HepG2 (cell line): ENCODE measurements around the gene CHST6. TPM values are rescaled to one million over a fixed set of nuclear protein-coding genes. Genes with fewer than 3 reads are reported as not detected.

Source experiments
- AHDC1 ChIP-seq: sonication (generic); formaldehyde crosslinking; IDR thresholded peaks from 2 replicates; pipeline ENCODE4 v1.5.1; 2020; ENCODE audit warnings: mild to moderate bottlenecking, missing genetic modification reagents, borderline replicate concordance
- ARNT2 ChIP-seq: sonication (generic); formaldehyde crosslinking; IDR thresholded peaks from 2 replicates; pipeline ENCODE4 v1.8.0; 2022; ENCODE audit warnings: mild to moderate bottlenecking, low read depth, missing genetic modification reagents, moderate library complexity
- BATF2 ChIP-seq: sonication (generic); formaldehyde crosslinking; IDR thresholded peaks from 2 replicates; pipeline ENCODE4 v1.8.0; 2022; ENCODE audit warnings: mild to moderate bottlenecking, missing genetic modification reagents, moderate library complexity
- JDP2 ChIP-seq: sonication (generic); formaldehyde crosslinking; IDR thresholded peaks from 2 replicates; pipeline ENCODE4 v1.8.1; 2022; ENCODE audit warnings: missing genetic modification reagents, borderline replicate concordance
- KDM6A ChIP-seq: IDR thresholded peaks from 2 replicates; pipeline ENCODE4 v1.6.1; 2016; ENCODE audit warnings: low read depth
- KLF12 ChIP-seq: sonication (generic); formaldehyde crosslinking; IDR thresholded peaks from 2 replicates; pipeline ENCODE4 v1.4.0; 2020; ENCODE audit warnings: missing genetic modification reagents, borderline replicate concordance
- MAFG ChIP-seq: sonication (generic); formaldehyde crosslinking; IDR thresholded peaks from 2 replicates; pipeline ENCODE4 v1.5.1; 2020; ENCODE audit warnings: mild to moderate bottlenecking, missing genetic modification reagents
- MXI1 ChIP-seq: IDR thresholded peaks from 3 replicates; pipeline ENCODE4 v1.6.1; 2012; ENCODE audit warnings: low read depth, low read length, inconsistent platforms, borderline replicate concordance
- NCOA2 ChIP-seq: sonication (generic); formaldehyde crosslinking; IDR thresholded peaks from 2 replicates; pipeline ENCODE4 v1.8.0; 2022; ENCODE audit warnings: inconsistent platforms
- PLSCR1 ChIP-seq: sonication (generic); formaldehyde crosslinking; IDR thresholded peaks from 2 replicates; pipeline ENCODE4 v1.5.0; 2020; ENCODE audit warnings: missing genetic modification reagents, mild to moderate bottlenecking, borderline replicate concordance
- SMYD3 ChIP-seq: sonication (generic); formaldehyde crosslinking; IDR thresholded peaks from 2 replicates; pipeline ENCODE4 v1.8.1; 2023; ENCODE audit warnings: mild to moderate bottlenecking, missing genetic modification reagents
- ZBTB21 ChIP-seq: sonication (generic); formaldehyde crosslinking; IDR thresholded peaks from 2 replicates; pipeline ENCODE4 v1.4.0; 2020; ENCODE audit warnings: missing genetic modification reagents
- ZHX2 ChIP-seq, 2 experiments: sonication (generic) in 1 of 2; formaldehyde crosslinking in 1 of 2; IDR thresholded peaks; 2 replicates each; pipeline versions ENCODE4 v1.6.1 to v1.9.0; 2014 to 2022; ENCODE audit warnings: antibody characterized with exemption in 1 of 2, borderline replicate concordance in 1 of 2, inconsistent platforms in 1 of 2, low read depth in 1 of 2, missing genetic modification reagents in 1 of 2
- ZNF367 ChIP-seq: sonication (generic); formaldehyde crosslinking; IDR thresholded peaks from 2 replicates; pipeline ENCODE4 v1.4.0; 2020; ENCODE audit warnings: missing genetic modification reagents, borderline replicate concordance
- ZNF549 ChIP-seq: sonication (generic); formaldehyde crosslinking; IDR thresholded peaks from 2 replicates; pipeline ENCODE4 v1.5.0; 2020; ENCODE audit warnings: missing genetic modification reagents
- ZNF879 ChIP-seq: sonication (generic); formaldehyde crosslinking; IDR thresholded peaks from 2 replicates; pipeline ENCODE4 v1.8.1; 2023; ENCODE audit warnings: missing genetic modification reagents
- polyA plus RNA-seq, 8 experiments: library from polyadenylated mRNA; depleted of rRNA in 3 of 8; stranded (reverse) in 7 of 8; unstranded in 1 of 8; fragments of >200 nt; fragmentation: Illumina TruSeq in 4 of 8; extraction: Trizol in 4 of 8; gene quantifications; 2 replicates each; pipeline versions ENCODE4 v1.2.1 to v1.2.3, GENCODE V29; 2011 to 2016; ENCODE audit warnings: low read depth in 4 of 8, missing spikeins in 1 of 8, mixed read lengths in 1 of 8; ENCODE audit not compliant: insufficient read depth in 1 of 8
- total RNA-seq, 5 experiments: library from RNA; depleted of rRNA; stranded (reverse); fragments of >200 nt; fragmentation: Illumina TruSeq; extraction: Trizol; gene quantifications; 2 replicates each; pipeline ENCODE4 v1.2.3, GENCODE V29; 2016; ENCODE audit warnings: low read depth in 1 of 5

CHST6 gene
- total and polyA plus RNA-seq, 2 of the 13 experiments (the other 11 are each of a cell fraction or from before 2014, with no cell fraction given): 0.18 to 0.91 TPM

GRCh38 chr16:75433732-75434413 lies 61.4 kb downstream of the CHST6 start (continued):
- TF ChIP-seq AHDC1 (CRISPR knock-in tag): 0 out of 2 replicates have a peak, but pooled peaks have one; percentile 31
- TF ChIP-seq MAFG (CRISPR knock-in tag): no peak
- no peak for TF ChIP-seq ZNF549 (CRISPR knock-in tag)
- TF ChIP-seq SMYD3 (CRISPR knock-in tag): no peak
- TF ChIP-seq KDM6A (CRISPR knock-in tag): no peak
- TF ChIP-seq ZNF367 (CRISPR knock-in tag): 0 out of 2 replicates have a peak, but pooled peaks have one; percentile 38
- peak; percentile 14; the same call in 1 of the 3 replicates for TF ChIP-seq MXI1
- TF ChIP-seq ZBTB21: peak; percentile 74; the same call in 1 of the 2 replicates
- no peak for TF ChIP-seq ZNF879 (CRISPR knock-in tag)
- TF ChIP-seq JDP2: no peak
- no peak for TF ChIP-seq BATF2 (CRISPR knock-in tag)
- TF ChIP-seq PLSCR1 (CRISPR knock-in tag): no peak
- TF ChIP-seq KLF12 (CRISPR knock-in tag): no peak
- TF ChIP-seq ARNT2 (CRISPR knock-in tag): no peak
- TF ChIP-seq NCOA2: peak; percentile 20; the same call in 1 of the 2 replicates
- no peak for TF ChIP-seq ZHX2 (IDR thresholded peaks at IDR 0.05; ENCODE audit: low read depth)
- peak; percentile 49; the same call in 1 of the 2 replicates for TF ChIP-seq ZHX2 (CRISPR knock-in tag; IDR thresholded peaks at IDR 0.05; ENCODE audit: borderline replicate concordance)
